Fibroblast of the conjunctiva (primary cell): ENCODE data around the gene HOXD4.

Source experiments
- DNase-seq: peaks from one replicate; pipeline ENCODE4 v3.0.0-alpha.2; 2010; ENCODE audit warnings: low read depth

The HOXD4 gene

GRCh38 chr2:176187899-176188773 lies 36.8 kb downstream of the HOXD4 start, which contains the start of gene HOXD1:
HOXD1 (plus strand) TSS chr2:176188668; CDS start chr2:176188802, 134 bp downstream.
- no peak for DNase-seq

- no peak for DNase-seq
Observed at GRCh38 chr2:176188774-176189680, 37.7 kb downstream of the HOXD4 start.

- DNase-seq = no peak
Observed at GRCh38 chr2:176189681-176190641, 38.6 kb downstream of the HOXD4 start.

DNA sequence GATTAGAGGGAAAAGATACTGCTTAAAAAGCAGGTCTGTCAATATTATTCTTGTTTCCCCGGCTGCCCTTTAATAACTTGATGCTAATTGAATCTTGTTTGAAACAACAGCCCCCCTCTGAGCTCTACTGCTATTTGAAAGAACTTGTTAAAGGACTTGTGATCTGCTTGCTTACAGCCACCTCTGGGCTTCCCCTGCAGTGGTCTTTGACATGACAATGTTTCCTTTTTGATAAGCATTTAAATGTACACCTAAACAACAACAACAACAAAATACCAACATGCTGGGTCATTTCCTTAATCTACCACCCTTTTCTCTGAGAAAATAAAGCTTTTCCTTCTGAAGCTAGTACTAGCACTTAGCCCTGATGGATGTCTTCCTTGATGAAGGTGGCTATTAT lies 41.0 kb downstream of the HOXD4 start:
- no peak for DNase-seq

DNA sequence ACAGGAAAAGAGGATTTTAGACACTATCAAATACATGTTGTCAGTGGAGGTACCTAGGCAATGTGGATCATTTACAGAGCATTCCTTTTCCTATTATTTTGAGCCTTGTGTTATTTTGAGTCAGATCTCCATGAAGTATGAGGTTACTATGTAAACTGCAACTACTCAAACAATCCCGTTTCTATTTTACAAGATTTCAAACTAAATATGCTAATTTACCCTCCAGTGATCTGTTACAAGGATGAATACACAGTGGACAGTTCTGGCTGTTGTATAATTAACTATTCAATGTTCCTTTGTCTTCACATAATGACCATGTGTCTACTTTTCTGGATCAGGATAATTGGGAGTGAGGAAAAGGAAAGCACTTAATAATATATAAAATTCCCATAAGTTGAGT lies 41.7 kb downstream of the HOXD4 start:
- no peak for DNase-seq

DNA sequence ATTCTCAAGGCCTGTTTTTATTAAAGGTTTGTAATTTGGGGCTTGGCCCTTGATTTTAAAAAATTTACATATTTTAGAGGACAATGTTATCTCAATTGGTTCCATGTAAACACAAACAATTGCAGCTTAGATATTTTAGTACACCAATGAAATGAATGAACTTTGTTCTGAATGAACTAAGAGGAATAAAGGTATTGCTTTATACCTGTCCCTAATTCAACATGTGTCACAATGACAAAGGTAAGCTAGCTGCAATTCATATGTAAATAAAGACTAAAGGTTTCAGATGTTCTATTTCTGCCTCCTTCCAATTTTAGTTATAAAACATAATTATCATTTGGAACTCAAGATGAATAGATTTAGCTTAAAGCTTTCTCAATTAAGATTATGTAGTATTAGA lies 48.6 kb downstream of the HOXD4 start:
- DNase-seq = no peak

DNA sequence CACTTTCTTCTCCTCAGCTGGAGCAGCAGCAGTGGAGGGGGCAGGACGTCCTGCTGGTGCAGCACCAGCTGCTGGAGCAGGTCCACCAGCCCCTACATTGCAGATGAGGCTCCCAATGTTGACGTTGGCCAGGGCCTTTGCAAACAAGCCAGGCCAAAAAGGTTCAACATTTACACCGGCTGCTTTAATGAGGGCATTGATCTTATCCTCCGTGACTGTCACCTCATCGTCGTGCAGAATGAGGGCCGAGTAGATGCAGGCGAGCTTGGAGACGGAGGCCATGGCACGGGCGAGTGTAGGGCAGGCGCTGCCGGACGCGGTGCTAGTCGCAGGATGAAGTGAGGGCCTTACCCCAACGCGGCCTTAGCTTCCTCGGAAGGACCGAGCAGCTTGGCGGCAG lies 49.6 kb downstream of the HOXD4 start:
- no peak for DNase-seq

DNA sequence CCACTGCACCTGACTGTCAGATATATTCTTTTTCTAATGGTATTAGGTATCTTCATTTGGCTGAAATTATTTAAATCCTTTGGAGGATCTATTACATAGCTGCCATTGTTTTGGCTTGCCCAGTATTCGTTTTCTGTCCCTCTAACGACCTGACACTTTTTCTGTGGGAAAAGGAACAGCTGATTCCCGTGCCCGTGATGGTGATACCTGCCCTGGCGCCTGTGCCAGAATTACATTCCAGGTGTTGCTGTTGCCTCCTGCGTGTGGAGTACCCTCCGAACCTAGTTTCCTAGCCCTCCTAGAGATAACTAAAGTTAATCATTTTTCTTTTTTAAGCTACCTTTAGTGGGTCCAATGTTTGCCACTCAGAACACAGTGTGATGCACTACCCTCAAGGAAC lies 51.1 kb downstream of the HOXD4 start:
- no peak for DNase-seq
